ENCODE measurements around the gene DLG2. TPM values are rescaled to one million over a fixed set of nuclear protein-coding genes. Genes with fewer than 3 reads are reported as not detected.

The DLG2 gene
- total and polyA plus RNA-seq, 2 of the 8 experiments (the other 6 are each of a cell fraction or from before 2014, with no cell fraction given) = 1.7 to 14.3 TPM

- Histone ChIP-seq H4K20me1 (replicated peaks in 1 of 2; ENCODE audit: control insufficient read depth in 1 of 2, insufficient read depth in 2 of 2, low read length in 2 of 2) (no peaks in the 10 kb centered on the region), H3K27ac (ENCODE audit: low read depth, low read length) (no peak overlapping the region), H3K4me3 (ENCODE audit: extremely low read depth in 1 of 4, insufficient read depth in 2 of 4, low read depth in 3 of 4, low read length in 4 of 4) (no peak overlapping the region), H3K79me2 (ENCODE audit: control insufficient read depth in 1 of 2, insufficient read depth in 2 of 2, low read length in 2 of 2) (no peaks in the 10 kb centered on the region), H3K23me2 (ENCODE audit: low read depth, low read length) (no peaks in the 10 kb centered on the region), H3K9me3 (ENCODE audit: insufficient read depth in 2 of 2, low read depth in 1 of 2, low read length in 1 of 2) (no peaks in the 10 kb centered on the region), H4K5ac (ENCODE audit: insufficient read length, low read depth, low read length) (no peak overlapping the region), H4K91ac (replicated peaks; ENCODE audit: insufficient read length, low read length) (no peak overlapping the region), H3K23ac (ENCODE audit: insufficient read length) (no peak overlapping the region), H3K4ac (replicated peaks; ENCODE audit: insufficient read length, low read depth, low read length) (no peak overlapping the region), H3K9ac (replicated peaks in 1 of 4; ENCODE audit: extremely low read depth in 1 of 4, low read depth in 3 of 4, low read length in 3 of 4) (no peak overlapping the region), H3K36me3 (ENCODE audit: control insufficient read depth in 2 of 4, insufficient read depth in 4 of 4, low read length in 3 of 4) (no peaks in the 10 kb centered on the region), H2BK20ac (ENCODE audit: low read length) (no peak overlapping the region), H2BK15ac (ENCODE audit: low read length) (no peak overlapping the region), H3K27me3 (replicated peaks in 1 of 4; ENCODE audit: control insufficient read depth in 3 of 4, extremely low read depth in 1 of 4, insufficient read depth in 3 of 4, low read length in 3 of 4) (no peaks in the 10 kb centered on the region), H3K4me2 (ENCODE audit: insufficient read depth in 1 of 2, low read depth in 2 of 2, low read length in 2 of 2) (no peak overlapping the region), H3K18ac (ENCODE audit: extremely low read depth, low read length) (no peak overlapping the region), H2BK12ac (ENCODE audit: low read depth, low read length) (no peak overlapping the region), H3K56ac (replicated peaks; ENCODE audit: insufficient read length, low read depth, low read length) (no peak overlapping the region), H4K8ac (ENCODE audit: extremely low read depth, insufficient read depth, low read length) (no peak overlapping the region), H2AFZ (ENCODE audit: low read length) (0 out of 2 replicates have a peak overlapping the region, but pooled peaks have one; percentile 33), H3K79me1 (ENCODE audit: low read depth, low read length) (no peaks in the 10 kb centered on the region), H2BK120ac (replicated peaks; ENCODE audit: low read depth, low read length) (no peak overlapping the region), H3K14ac (ENCODE audit: insufficient read length) (no peak overlapping the region), H2AK5ac (ENCODE audit: low read depth, low read length) (no peak overlapping the region), H3K4me1 (replicated peaks in 1 of 4; ENCODE audit: control insufficient read depth in 3 of 4, insufficient read depth in 4 of 4, low read length in 3 of 4) (no peaks in the 10 kb centered on the region), H2BK5ac (ENCODE audit: low read depth, low read length) (no peak overlapping the region)
- ChIA-PET POLR2A (ENCODE audit: partially characterized antibody) (interaction anchor here (0.7 kb wide), 1 partner anchor 12 kb away, joined by 3 read pairs; no protein-coding TSS in a partner anchor), CTCF (ENCODE audit: partially characterized antibody) (interaction anchor here (0.7 to 2.0 kb wide), 11 partner anchors 9 to 182 kb away, joined by 3 to 13 read pairs (median 3); no protein-coding TSS in a partner anchor)
- DNase-seq (ENCODE audit: low read depth in 1 of 2, low spot score in 2 of 2) (no peak), FAIRE-seq (peak; percentile 69)
- 75% methylated on average over 4 of the region's 4 CpGs; no CpG with 5 or more reads in 1 of the 2 experiments for WGBS, 2 experiments (ENCODE audit: extremely low coverage in 1 of 2, insufficient coverage in 1 of 2, insufficient read length in 1 of 2, insufficient replicate concordance in 2 of 2, low coverage in 1 of 2, low lambda C conversion rate in 2 of 2, missing lambda C conversion rate in 1 of 2)
These were observed 444.4 kb downstream of the DLG2 start for GRCh38 chr11:85182441-85183387.
